Measurements from ENCODE around the gene MAD2L2.

Gene MAD2L2

GRCh38 chr1:11704691-11705475, 23.9 kb upstream of the MAD2L2 start:
- no peak for DNase-seq

- DNase-seq, result no peak
Measured at GRCh38 chr1:11704194-11704529, 23.2 kb upstream of the MAD2L2 start.

DNA sequence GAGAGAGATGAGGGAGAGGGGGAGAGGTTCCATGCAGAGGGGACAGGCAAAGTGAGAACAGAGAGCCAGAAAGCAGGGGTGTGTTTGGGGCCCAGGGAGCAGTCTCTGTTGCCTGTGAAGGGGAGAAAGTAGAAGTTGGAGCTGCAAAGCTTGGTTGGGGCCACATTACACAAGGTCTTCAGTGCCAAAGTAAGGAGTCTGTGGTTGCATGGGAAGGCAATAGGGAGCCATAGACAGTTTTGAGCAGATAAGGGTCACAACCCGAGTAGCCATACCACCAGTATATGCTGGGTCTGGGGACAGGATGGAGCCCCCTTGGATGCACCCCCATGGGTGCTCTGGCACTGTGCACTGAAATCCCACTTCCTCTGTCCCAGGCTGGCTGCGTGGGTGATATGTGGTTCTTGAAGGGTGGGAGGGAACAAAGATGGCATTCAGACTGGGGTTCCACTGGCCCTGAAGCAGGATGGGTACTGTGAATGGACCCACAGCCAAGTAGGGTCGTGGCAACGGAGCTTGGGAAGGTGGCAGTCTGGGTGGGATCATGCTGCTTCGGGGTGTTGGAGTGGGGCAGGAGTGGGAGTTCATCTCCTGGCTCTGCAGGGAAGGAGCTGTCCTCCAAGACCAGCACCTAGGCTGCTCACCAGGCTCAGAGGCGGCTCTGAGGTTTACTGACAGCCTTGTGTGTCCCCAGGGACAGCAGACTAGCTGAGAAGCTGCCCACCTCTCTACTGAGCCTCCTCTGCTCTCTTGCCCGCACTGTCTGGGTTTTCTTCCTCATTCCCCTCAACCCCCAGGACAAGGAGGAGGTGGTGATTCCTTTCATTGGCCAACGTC, 22.6 kb upstream of the MAD2L2 start:
- DNase-seq, result no peak

- no peak for DNase-seq
Measured at GRCh38 chr1:11701981-11702803, 21.2 kb upstream of the MAD2L2 start.

DNA sequence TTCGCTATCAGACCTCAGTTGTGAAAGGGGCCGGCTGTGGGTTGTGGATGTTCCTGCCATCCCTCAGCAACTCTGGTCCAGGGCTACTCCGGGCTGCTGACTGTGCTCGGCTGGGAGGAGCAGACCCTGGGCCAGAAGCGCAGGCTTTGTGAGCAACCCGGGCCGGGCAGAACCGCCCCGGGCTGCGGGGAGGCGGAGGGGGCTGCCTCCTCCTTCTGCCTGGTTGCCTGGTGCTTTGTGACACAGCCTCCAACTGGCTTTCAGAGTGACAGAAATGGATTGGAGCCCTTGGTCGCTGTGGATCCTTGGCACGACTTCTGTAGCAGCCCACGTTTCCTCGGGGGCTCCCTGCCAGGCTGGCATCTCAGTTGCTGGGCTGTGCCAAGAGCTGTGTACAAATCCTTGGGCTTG, 20.6 kb upstream of the MAD2L2 start:
- DNase-seq, result no peak

GRCh38 chr1:11700601-11701467, 19.9 kb upstream of the MAD2L2 start:
- DNase-seq, result no peak

- DNase-seq, result no peak
Measured at GRCh38 chr1:11697893-11698210, 16.9 kb upstream of the MAD2L2 start.

DNA sequence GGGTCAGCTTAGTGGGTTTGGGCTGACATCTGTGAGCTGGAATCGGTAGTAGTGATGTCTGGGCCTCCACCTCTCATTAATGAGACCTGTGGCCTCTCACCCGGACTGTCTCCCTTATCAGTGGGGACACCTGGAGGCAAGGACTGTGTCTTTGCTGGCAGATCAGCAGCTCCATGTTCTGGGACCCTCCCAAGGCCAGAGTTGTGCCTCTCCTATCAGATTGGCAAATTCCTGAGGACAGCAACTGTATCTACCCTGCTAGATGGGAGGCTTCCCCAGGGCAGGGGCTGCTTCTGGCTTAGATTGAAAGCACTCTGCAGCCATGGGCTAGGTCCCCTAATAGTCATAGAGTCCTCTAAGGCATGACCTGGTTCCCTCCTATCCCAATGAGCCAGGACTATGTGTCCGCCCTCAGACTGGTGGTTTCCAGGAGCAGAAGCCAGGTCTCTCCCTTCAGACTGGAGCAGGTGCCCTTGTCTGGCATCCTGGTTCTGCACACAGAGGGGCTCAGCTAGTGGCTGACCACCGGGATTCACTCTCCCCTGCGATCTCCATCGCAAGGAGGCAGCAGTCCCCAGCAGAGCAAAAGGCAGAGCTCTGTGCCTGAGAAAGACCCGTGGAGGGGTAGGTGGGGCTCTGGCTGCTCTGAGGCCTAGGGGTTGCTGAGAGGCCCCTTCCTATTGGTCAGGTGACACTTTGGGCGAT, 16.4 kb upstream of the MAD2L2 start:
- peak; percentile 29 for DNase-seq

GRCh38 chr1:11695861-11696260, 14.9 kb upstream of the MAD2L2 start:
- no peak for DNase-seq

DNA sequence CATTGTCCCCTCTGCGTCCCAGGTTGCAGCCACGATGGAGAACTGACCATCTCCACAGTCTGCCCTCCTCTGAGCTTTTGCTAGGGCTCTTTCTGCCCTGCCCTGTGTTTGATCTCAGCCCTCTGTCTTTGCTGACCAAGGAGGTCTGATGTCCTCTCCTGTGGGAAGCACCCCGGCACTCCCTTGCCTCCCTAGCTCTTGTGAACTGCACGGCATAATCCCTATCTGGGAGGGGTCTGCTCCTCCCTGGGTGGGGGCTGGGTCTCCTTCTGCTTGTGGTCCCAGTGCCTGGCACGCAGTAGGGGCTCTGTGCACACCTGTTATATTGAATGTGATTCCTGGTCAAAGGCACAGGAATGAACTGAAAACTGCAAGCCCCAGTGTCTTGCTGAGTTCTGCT, 13.0 kb upstream of the MAD2L2 start:
- no peak for DNase-seq

DNA sequence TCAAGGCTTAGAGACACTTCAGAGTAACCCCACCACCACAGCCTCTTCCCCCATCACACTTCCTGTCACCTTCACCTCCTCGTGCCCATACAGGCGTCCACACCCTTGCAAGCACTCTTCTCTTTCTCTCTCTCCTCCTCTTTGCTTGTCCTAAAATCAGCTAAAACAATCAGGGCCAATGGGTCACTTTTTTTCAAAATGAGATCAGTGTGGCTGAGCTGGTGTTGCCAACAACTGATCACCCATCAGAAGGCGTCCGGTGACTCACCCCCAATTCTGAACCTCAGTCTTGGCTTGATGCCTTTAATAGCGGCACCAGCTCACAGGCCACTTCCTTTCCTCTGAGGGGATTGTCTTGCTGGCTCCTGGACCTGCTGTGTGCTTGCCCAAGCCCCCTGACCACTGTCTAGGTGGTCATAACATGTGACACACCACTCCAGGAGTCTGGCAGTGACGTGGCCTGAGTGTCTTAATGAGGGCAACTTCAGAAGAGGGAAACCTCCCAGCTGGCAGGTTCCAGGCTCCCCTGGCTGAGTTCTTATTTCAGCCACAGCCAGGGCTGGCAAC, 12.2 kb upstream of the MAD2L2 start:
- DNase-seq, result peak; percentile 65

DNA sequence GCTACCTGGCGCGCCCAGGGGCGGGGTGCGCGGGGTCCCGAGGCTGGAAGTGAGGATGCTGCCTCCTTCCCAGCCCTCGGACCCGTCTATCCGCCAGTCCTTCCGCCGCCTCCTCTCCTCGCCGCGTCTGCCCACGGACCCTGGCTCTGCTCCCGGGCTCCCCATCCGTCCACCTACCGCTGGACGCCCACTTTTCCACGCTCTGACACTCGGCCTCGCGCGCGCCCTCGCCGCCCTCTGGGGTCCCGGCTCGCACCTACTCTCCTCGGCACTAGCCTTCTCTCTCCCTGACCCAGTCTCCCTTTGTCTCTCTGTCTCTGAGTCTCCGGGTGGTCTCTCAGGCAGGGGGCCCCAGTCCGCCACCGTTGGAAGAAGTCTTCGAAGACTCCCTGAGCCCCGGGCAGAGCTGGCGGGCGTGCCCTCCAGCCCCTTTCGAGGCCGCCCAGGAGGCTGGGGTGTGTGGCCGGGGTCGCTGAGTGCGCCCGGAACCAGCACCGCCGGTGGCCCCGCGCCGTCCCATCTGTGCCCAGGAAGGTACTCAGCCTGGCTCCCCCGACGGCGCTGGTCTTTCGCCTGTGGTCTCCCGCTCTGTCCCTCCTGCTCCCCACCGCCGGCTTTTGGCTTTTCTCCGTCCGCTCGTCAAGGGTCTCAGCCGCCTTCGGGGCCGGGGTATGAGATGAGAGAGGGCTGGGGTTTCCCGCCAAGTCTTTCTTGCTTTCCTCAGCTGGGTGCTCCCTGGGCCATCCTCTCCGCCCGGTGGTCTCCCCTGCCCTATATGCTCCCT, 11.2 kb upstream of the MAD2L2 start:
- DNase-seq, result no peak

GRCh38 chr1:11691302-11691914, 10.5 kb upstream of the MAD2L2 start, which contains the start of gene DRAXIN:
DRAXIN (plus strand) TSS chr1:11691710; CDS start chr1:11706259, 14,549 bp downstream.
- no peak for DNase-seq

GRCh38 chr1:11690397-11691301, 9.7 kb upstream of the MAD2L2 start:
- peak; percentile 22 for DNase-seq

GRCh38 chr1:11688506-11688905, 7.6 kb upstream of the MAD2L2 start:
- no peak for DNase-seq

GRCh38 chr1:11685210-11685752, 4.3 kb upstream of the MAD2L2 start:
- DNase-seq, result no peak

DNA sequence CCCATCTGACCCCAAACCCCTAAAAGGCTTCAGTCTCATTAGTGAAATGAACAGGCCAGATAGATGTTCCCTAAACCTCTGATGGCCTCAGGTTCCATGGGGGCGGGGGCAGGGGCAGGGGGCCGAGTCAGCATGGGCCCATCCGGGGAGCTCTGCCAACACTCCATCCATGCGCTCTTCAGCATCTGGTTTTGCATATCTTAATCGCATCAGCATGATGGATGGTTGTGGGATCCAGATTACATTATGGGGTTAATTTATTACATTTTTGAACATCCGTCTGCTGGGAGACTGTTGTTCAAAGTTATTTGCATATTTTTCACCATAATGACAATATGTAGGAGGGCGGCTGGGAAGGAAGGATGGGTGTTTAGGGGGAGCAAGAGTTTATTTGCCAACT, 3.1 kb upstream of the MAD2L2 start:
- DNase-seq, result no peak

DNA sequence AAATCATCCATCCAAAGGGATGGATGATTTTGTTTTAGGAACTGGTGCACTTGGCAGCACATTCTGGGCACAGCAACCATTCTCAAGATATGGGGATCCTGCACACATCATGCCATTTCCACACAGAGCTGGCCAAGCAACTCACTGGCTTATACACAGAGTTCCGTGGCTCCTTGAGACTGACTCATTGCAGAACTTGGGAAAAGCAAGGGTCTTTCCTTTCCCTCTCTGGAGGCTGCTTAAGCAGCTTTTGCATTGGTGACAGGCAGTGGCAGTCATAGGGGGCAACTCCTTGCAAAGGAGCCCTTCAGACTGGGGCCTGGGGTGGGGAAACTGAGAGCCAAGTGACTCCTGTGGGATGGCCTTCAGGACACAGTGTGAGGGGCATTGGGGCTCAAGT, 1.9 kb upstream of the MAD2L2 start:
- DNase-seq, result no peak

DNA sequence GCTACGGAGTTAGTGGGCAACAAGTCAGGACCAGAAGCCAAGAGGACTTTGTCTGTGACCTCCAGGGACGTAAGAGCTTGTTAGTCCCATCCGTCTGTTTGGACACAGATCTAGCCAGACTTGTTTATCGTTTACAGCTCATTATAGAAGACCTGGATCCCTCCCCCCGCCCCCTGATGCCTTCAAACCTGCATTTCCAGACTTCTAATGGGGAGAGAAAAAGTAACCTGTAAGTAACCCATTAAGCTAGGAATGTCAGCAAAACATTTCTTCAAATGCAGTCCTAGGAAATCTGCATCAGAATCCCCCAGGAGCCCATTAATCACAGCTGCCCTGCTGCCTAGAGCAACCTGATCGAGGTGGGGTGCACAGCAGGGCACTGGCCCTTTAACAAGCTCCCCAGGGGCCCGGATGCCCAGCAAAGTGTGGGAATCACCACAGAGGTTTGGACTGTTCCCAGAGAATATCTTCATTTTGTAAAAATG, 1.4 kb upstream of the MAD2L2 start:
- no peak for DNase-seq
